ENCODE results near the gene ZNF236.

- TF ChIP-seq CTCF (IDR thresholded peaks at IDR 0.05) (no peak), POLR2A (IDR thresholded peaks at IDR 0.05) (no peak)
Measured at GRCh38 chr18:76979906-76980305, 157.5 kb downstream of the ZNF236 start.
